HepG2 (cell line): ENCODE measurements around the gene SDK1. TPM values are rescaled to one million over a fixed set of nuclear protein-coding genes. Genes with fewer than 3 reads are reported as not detected.

Experiments
- ATAC-seq: fragments of 200-7000 bp; cut with Tn5 transposase; 3 replicates; pipeline ENCODE4 v1.9.1; 2020; ENCODE audit warnings: mild to moderate bottlenecking, moderate library complexity
- BruUV-seq: library from RNA; stranded (reverse); fragments of 400-500 nt; replicated peaks from 2 replicates; lab custom pipeline; 2021; lab: Mats Ljungman, UMichigan
- CTCF ChIA-PET: fragments of 300-600 bp; formaldehyde crosslinking; extraction: SDS; loops from one replicate; lab custom pipeline; 2021; ENCODE audit warnings: low total read pairs, inconsistent platforms, low intra/inter-chr PET ratio; lab: Yijun Ruan, JAX
- POLR2A ChIA-PET: fragments of 350-600 bp; sonication (Branson Sonifier 250); formaldehyde crosslinking; loops from one replicate; lab custom pipeline; 2020; ENCODE audit warnings: antibody characterized with exemption, inconsistent platforms; lab: Yijun Ruan, JAX
- DNase-seq: peaks from one replicate; pipeline ENCODE4 v3.0.0-alpha.2; 2015; ENCODE audit warnings: low spot score
- FAIRE-seq: peaks from 3 replicates; lab custom pipeline; 2011; peaks lifted over from hg19 to GRCh38; lab: Jason Lieb, UNC
- H2AFZ ChIP-seq: one replicate; pipeline ENCODE4 v1.6.1; 2011; ENCODE audit warnings: low read length, inconsistent platforms
- H3K27ac ChIP-seq: fragments of 300-600 bp; 3 replicates; pipeline ENCODE4 v1.8.0; 2011; ENCODE audit warnings: mixed run types, mild to moderate bottlenecking, mixed read lengths, low read length, inconsistent platforms; ENCODE audit not compliant: insufficient read depth; ENCODE audit errors: extremely low read length
- H3K27me3 ChIP-seq, 2 experiments: fragments of 200-600 bp in 1 of 2; 2 replicates in 1 of 2; 3 replicates in 1 of 2; pipeline versions ENCODE4 v1.6.0 to v1.8.0; 2011; ENCODE audit warnings: low read length in 2 of 2, mild to moderate bottlenecking in 2 of 2, moderate library complexity in 2 of 2, inconsistent platforms in 1 of 2; ENCODE audit not compliant: insufficient read depth in 2 of 2, control insufficient read depth in 1 of 2
- H3K36me3 ChIP-seq, 2 experiments: fragments of 200-600 bp in 1 of 2; replicated peaks in 1 of 2; 2 replicates in 1 of 2; 3 replicates in 1 of 2; pipeline versions ENCODE4 v1.5.1 to v1.8.0; 2011; ENCODE audit warnings: low read length in 2 of 2, inconsistent platforms in 1 of 2; ENCODE audit not compliant: insufficient read depth in 2 of 2, control insufficient read depth in 1 of 2
- H3K4me1 ChIP-seq: 2 replicates; pipeline ENCODE4 v1.5.1; 2012; ENCODE audit warnings: low read length, inconsistent platforms; ENCODE audit not compliant: insufficient read depth
- H3K4me2 ChIP-seq: 2 replicates; pipeline ENCODE4 v1.6.0; 2011; ENCODE audit warnings: low read depth, low read length, inconsistent platforms
- H3K4me3 ChIP-seq, 3 experiments: fragments of 200-600 bp in 1 of 3; sonication (generic), shearing (Covaris generic) in 1 of 3; replicated peaks in 1 of 3; 2 replicates each; pipeline ENCODE4 v1.5.1; 2011 to 2016; ENCODE audit warnings: low read length in 3 of 3, inconsistent platforms in 2 of 3, low read depth in 2 of 3, mild to moderate bottlenecking in 2 of 3, control low read depth in 1 of 3, mixed read lengths in 1 of 3; ENCODE audit not compliant: insufficient read depth in 1 of 3
- H3K79me2 ChIP-seq: one replicate; pipeline ENCODE4 v1.6.1; 2011; ENCODE audit warnings: low read length, inconsistent platforms; ENCODE audit not compliant: insufficient read depth
- H3K9ac ChIP-seq: 2 replicates; pipeline ENCODE4 v1.6.0; 2011; ENCODE audit warnings: mild to moderate bottlenecking, low read depth, low read length, inconsistent platforms; ENCODE audit not compliant: insufficient read depth
- H3K9me3 ChIP-seq: 2 replicates; pipeline ENCODE4 v1.5.1; 2012; ENCODE audit warnings: mild to moderate bottlenecking, low read length
- H4K20me1 ChIP-seq: 2 replicates; pipeline ENCODE4 v1.6.0; 2011; ENCODE audit warnings: inconsistent platforms, mild to moderate bottlenecking, low read length, moderate library complexity; ENCODE audit not compliant: insufficient read depth
- JUND ChIP-seq: sonication (generic); formaldehyde crosslinking; IDR thresholded peaks from 2 replicates; pipeline ENCODE4 v1.8.0; 2022; ENCODE audit warnings: mild to moderate bottlenecking, missing genetic modification reagents
- PAF1 ChIP-seq: IDR thresholded peaks from 2 replicates; pipeline ENCODE4 v1.6.1; 2016; ENCODE audit warnings: missing genetic modification reagents, missing compliant biosample characterization
- PHF20 ChIP-seq: sonication (generic); formaldehyde crosslinking; IDR thresholded peaks from 2 replicates; pipeline ENCODE4 v1.5.0; 2020; ENCODE audit warnings: mild to moderate bottlenecking, missing genetic modification reagents
- PTBP1 ChIP-seq: fragments of 200-400 bp; formaldehyde crosslinking; IDR thresholded peaks from 2 replicates; pipeline ENCODE4 v1.6.1; 2018; ENCODE audit warnings: low read length, low read depth; ENCODE audit not compliant: poor library complexity, severe bottlenecking
- U2AF2 ChIP-seq: fragments of 200-400 bp; formaldehyde crosslinking; IDR thresholded peaks from 2 replicates; pipeline ENCODE4 v1.6.1; 2017; ENCODE audit warnings: low read depth, mild to moderate bottlenecking, low read length
- ZNF232 ChIP-seq: sonication (generic); formaldehyde crosslinking; IDR thresholded peaks from 2 replicates; pipeline ENCODE4 v1.4.0; 2020; ENCODE audit warnings: missing genetic modification reagents, borderline replicate concordance
- ZNF260 ChIP-seq: sonication (generic); formaldehyde crosslinking; IDR thresholded peaks from 2 replicates; pipeline ENCODE4 v1.4.0; 2020; ENCODE audit warnings: missing genetic modification reagents, low read depth, mild to moderate bottlenecking, borderline replicate concordance
- ZNF264 ChIP-seq: sonication (generic); formaldehyde crosslinking; IDR thresholded peaks from 2 replicates; pipeline ENCODE4 v1.4.0; 2020; ENCODE audit warnings: missing genetic modification reagents
- ZNF33B ChIP-seq: sonication (generic); formaldehyde crosslinking; IDR thresholded peaks from 2 replicates; pipeline ENCODE4 v1.5.1; 2020; ENCODE audit warnings: mild to moderate bottlenecking, missing genetic modification reagents
- ZNF556 ChIP-seq: sonication (generic); formaldehyde crosslinking; IDR thresholded peaks from 2 replicates; pipeline ENCODE4 v1.4.0; 2020; ENCODE audit warnings: mild to moderate bottlenecking, missing genetic modification reagents, borderline replicate concordance
- ZNF567 ChIP-seq: sonication (generic); formaldehyde crosslinking; IDR thresholded peaks from 2 replicates; pipeline ENCODE4 v1.8.1; 2023; ENCODE audit warnings: mild to moderate bottlenecking, missing genetic modification reagents, borderline replicate concordance
- ZNF713 ChIP-seq: sonication (generic); formaldehyde crosslinking; IDR thresholded peaks from 2 replicates; pipeline ENCODE4 v1.4.0; 2020; ENCODE audit warnings: mild to moderate bottlenecking, missing genetic modification reagents
- ZNF747 ChIP-seq: sonication (generic); formaldehyde crosslinking; IDR thresholded peaks from 2 replicates; pipeline ENCODE4 v1.8.1; 2023; ENCODE audit warnings: missing genetic modification reagents, mild to moderate bottlenecking, borderline replicate concordance
- ZNF749 ChIP-seq: sonication (generic); formaldehyde crosslinking; IDR thresholded peaks from 2 replicates; pipeline ENCODE4 v1.8.0; 2022; ENCODE audit warnings: mild to moderate bottlenecking, missing genetic modification reagents, moderate library complexity, borderline replicate concordance
- ZSCAN21 ChIP-seq: sonication (generic); formaldehyde crosslinking; IDR thresholded peaks from 2 replicates; pipeline ENCODE4 v1.8.0; 2022; ENCODE audit warnings: mild to moderate bottlenecking, missing genetic modification reagents, moderate library complexity, borderline replicate concordance
- WGBS: methylation state at CpG from one replicate; pipeline ENCODE4 v1.1.6; 2017; ENCODE audit warnings: low lambda C conversion rate; 5-methylcytosine and 5-hydroxymethylcytosine counted together
- in situ Hi-C: cut with HindIII; loops from 2 replicates; pipeline ENCODE4 v1.10.0; 2017; ENCODE audit warnings: low pct_unique_long_range_greater_than_20kb; ENCODE audit not compliant: extremely low pct_ligation_motif_present
- intact Hi-C: fragments of 100-400 bp; cut with micrococcal nuclease; formaldehyde crosslinking; loops from one replicate; pipeline ENCODE4 v1.10.0; 2022; ENCODE audit not compliant: unreplicated experiment
- polyA plus RNA-seq, 8 experiments: library from polyadenylated mRNA; depleted of rRNA in 3 of 8; stranded (reverse) in 7 of 8; unstranded in 1 of 8; fragments of >200 nt; fragmentation: Illumina TruSeq in 4 of 8; extraction: Trizol in 4 of 8; gene quantifications; 2 replicates each; pipeline versions ENCODE4 v1.2.1 to v1.2.3, GENCODE V29; 2011 to 2016; ENCODE audit warnings: low read depth in 4 of 8, missing spikeins in 1 of 8, mixed read lengths in 1 of 8; ENCODE audit not compliant: insufficient read depth in 1 of 8
- total RNA-seq, 5 experiments: library from RNA; depleted of rRNA; stranded (reverse); fragments of >200 nt; fragmentation: Illumina TruSeq; extraction: Trizol; gene quantifications; 2 replicates each; pipeline ENCODE4 v1.2.3, GENCODE V29; 2016; ENCODE audit warnings: low read depth in 1 of 5
- TF ChIP-seq, protein P1 (sequence below): sonication (generic); formaldehyde crosslinking; IDR thresholded peaks from 2 replicates; pipeline ENCODE4 v1.5.0; 2020; ENCODE audit warnings: mild to moderate bottlenecking, missing genetic modification reagents
- TF ChIP-seq, protein P2 (sequence below): sonication (generic); formaldehyde crosslinking; conservative IDR thresholded peaks from 2 replicates; pipeline ENCODE4 v1.4.0; 2020; ENCODE audit warnings: missing genetic modification reagents
- TF ChIP-seq, protein P3 (sequence below): sonication (generic); formaldehyde crosslinking; IDR thresholded peaks from 2 replicates; pipeline ENCODE4 v1.4.0; 2020; ENCODE audit warnings: missing genetic modification reagents

SDK1 gene
- total and polyA plus RNA-seq, 2 of the 13 experiments (the other 11 are each of a cell fraction or from before 2014, with no cell fraction given): 0.35 to 2.4 TPM

DNA sequence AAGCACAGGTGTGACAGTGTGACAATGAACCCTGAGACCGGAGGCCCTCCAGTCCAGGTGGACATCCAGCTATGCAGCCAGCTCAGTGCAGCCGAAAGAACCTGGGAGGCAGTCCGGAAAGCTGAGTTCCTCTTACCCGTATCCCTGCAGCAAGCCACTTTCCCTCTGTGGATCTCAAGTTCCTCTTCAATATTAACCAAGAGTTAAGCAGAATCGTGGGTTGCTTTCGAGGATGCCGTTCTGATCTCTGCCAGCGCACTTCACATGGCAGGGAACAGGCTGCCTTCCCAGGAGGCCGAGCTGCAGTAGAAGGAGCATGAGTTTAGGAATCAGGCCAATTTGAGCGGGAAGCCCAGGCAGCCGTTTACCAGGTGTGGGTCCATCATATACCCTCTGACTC, 591.6 kb downstream of the SDK1 start:
- Histone ChIP-seq H3K9me3 (no peaks in the 10 kb centered on the region), H3K4me2 (no peak overlapping the region), H3K27ac (no peak overlapping the region), H3K4me1 (no peaks in the 10 kb centered on the region), H2AFZ (no peak overlapping the region), H3K4me3 (no peak overlapping the region), H3K27me3 (no peaks in the 10 kb centered on the region), H3K36me3 (no peaks in the 10 kb centered on the region), H4K20me1 (no peaks in the 10 kb centered on the region), H3K9ac (no peak overlapping the region), H3K79me2 (no peaks in the 10 kb centered on the region)
- CTCF ChIA-PET: no interaction called here
- POLR2A ChIA-PET: no interaction called here
- WGBS: 95% methylated on average over 4 of the region's 11 CpGs
- DNase-seq (no peak), FAIRE-seq (no peak), ATAC-seq (no peak)
- BruUV-seq: no TSS peak
- intact Hi-C loops (loop anchor here (10.0 kb wide), 1 partner anchor 1028 kb away; no protein-coding TSS in a partner anchor), in situ Hi-C loops (no loop called here)
- TF ChIP-seq, protein P1, sequence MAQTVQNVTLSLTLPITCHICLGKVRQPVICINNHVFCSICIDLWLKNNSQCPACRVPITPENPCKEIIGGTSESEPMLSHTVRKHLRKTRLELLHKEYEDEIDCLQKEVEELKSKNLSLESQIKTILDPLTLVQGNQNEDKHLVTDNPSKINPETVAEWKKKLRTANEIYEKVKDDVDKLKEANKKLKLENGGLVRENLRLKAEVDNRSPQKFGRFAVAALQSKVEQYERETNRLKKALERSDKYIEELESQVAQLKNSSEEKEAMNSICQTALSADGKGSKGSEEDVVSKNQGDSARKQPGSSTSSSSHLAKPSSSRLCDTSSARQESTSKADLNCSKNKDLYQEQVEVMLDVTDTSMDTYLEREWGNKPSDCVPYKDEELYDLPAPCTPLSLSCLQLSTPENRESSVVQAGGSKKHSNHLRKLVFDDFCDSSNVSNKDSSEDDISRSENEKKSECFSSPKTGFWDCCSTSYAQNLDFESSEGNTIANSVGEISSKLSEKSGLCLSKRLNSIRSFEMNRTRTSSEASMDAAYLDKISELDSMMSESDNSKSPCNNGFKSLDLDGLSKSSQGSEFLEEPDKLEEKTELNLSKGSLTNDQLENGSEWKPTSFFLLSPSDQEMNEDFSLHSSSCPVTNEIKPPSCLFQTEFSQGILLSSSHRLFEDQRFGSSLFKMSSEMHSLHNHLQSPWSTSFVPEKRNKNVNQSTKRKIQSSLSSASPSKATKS: no peak
- TF ChIP-seq JUND (CRISPR knock-in tag): no peak
- TF ChIP-seq PHF20: no peak
- no peak for TF ChIP-seq ZSCAN21 (CRISPR knock-in tag)
- no peak for TF ChIP-seq ZNF747 (CRISPR knock-in tag)
- no peak for TF ChIP-seq U2AF2
- TF ChIP-seq ZNF749 (CRISPR knock-in tag): no peak
- no peak for TF ChIP-seq ZNF567 (CRISPR knock-in tag)
- TF ChIP-seq ZNF713 (CRISPR knock-in tag): no peak
- no peak for TF ChIP-seq ZNF556
- no peak for TF ChIP-seq ZNF33B
- no peak for TF ChIP-seq PAF1 (CRISPR knock-in tag)
- TF ChIP-seq PTBP1: no peak
- TF ChIP-seq ZNF260: no peak
- TF ChIP-seq, protein P2, sequence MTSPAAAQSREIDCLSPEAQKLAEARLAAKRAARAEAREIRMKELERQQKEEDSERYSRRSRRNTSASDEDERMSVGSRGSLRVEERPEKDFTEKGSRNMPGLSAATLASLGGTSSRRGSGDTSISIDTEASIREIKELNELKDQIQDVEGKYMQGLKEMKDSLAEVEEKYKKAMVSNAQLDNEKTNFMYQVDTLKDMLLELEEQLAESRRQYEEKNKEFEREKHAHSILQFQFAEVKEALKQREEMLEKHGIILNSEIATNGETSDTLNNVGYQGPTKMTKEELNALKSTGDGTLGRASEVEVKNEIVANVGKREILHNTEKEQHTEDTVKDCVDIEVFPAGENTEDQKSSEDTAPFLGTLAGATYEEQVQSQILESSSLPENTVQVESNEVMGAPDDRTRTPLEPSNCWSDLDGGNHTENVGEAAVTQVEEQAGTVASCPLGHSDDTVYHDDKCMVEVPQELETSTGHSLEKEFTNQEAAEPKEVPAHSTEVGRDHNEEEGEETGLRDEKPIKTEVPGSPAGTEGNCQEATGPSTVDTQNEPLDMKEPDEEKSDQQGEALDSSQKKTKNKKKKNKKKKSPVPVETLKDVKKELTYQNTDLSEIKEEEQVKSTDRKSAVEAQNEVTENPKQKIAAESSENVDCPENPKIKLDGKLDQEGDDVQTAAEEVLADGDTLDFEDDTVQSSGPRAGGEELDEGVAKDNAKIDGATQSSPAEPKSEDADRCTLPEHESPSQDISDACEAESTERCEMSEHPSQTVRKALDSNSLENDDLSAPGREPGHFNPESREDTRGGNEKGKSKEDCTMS (CRISPR knock-in tag): no peak
- no peak for TF ChIP-seq ZNF232 (CRISPR knock-in tag)
- TF ChIP-seq, protein P3, sequence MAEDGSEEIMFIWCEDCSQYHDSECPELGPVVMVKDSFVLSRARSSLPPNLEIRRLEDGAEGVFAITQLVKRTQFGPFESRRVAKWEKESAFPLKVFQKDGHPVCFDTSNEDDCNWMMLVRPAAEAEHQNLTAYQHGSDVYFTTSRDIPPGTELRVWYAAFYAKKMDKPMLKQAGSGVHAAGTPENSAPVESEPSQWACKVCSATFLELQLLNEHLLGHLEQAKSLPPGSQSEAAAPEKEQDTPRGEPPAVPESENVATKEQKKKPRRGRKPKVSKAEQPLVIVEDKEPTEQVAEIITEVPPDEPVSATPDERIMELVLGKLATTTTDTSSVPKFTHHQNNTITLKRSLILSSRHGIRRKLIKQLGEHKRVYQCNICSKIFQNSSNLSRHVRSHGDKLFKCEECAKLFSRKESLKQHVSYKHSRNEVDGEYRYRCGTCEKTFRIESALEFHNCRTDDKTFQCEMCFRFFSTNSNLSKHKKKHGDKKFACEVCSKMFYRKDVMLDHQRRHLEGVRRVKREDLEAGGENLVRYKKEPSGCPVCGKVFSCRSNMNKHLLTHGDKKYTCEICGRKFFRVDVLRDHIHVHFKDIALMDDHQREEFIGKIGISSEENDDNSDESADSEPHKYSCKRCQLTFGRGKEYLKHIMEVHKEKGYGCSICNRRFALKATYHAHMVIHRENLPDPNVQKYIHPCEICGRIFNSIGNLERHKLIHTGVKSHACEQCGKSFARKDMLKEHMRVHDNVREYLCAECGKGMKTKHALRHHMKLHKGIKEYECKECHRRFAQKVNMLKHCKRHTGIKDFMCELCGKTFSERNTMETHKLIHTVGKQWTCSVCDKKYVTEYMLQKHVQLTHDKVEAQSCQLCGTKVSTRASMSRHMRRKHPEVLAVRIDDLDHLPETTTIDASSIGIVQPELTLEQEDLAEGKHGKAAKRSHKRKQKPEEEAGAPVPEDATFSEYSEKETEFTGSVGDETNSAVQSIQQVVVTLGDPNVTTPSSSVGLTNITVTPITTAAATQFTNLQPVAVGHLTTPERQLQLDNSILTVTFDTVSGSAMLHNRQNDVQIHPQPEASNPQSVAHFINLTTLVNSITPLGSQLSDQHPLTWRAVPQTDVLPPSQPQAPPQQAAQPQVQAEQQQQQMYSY (CRISPR knock-in tag): no peak
- TF ChIP-seq ZNF264: no peak
